ENCODE measurements around the gene RAD51AP1. TPM values are rescaled to one million over a fixed set of nuclear protein-coding genes. Genes with fewer than 3 reads are reported as not detected.

Gene RAD51AP1
- total and polyA plus RNA-seq, 2 of the 8 experiments (the other 6 are each of a cell fraction or from before 2014, with no cell fraction given), result 29.7 to 48.3 TPM

GRCh38 chr12:4557586-4557985 is 18.9 kb downstream of the RAD51AP1 start (continued):
- TF ChIP-seq TCF12 (IDR thresholded peaks at IDR 0.05; ENCODE audit: low read depth, low read length) (no peak), EGR1 (IDR thresholded peaks at IDR 0.05; ENCODE audit: borderline replicate concordance, low read depth, low read length) (no peak), CHD1 (IDR thresholded peaks at IDR 0.05; ENCODE audit: low read depth, low read length) (no peak), BACH1 (IDR thresholded peaks at IDR 0.05; ENCODE audit: low read length) (no peak), SP2 (IDR thresholded peaks at IDR 0.05; ENCODE audit: low read length) (no peak)
